ENCODE results near the gene ASPSCR1.

Gene ASPSCR1

GRCh38 chr17:81955756-81956544 lies 21.5 kb upstream of the ASPSCR1 start:
- no peak overlapping the region for H3K27ac ChIP-seq (ENCODE audit: low read depth, low read length)
- no peak overlapping the region for H3K9ac ChIP-seq (ENCODE audit: low read length)
- peaks cover 44% of the 10 kb centered on the region for H3K27me3 ChIP-seq (ENCODE audit: control insufficient read depth, insufficient read depth, low read length)
- no peak overlapping the region for H3K4me3 ChIP-seq (ENCODE audit: low read depth, low read length)
- H3K9me3 ChIP-seq (ENCODE audit: control insufficient read depth, insufficient read depth, low read depth, low read length), result no peaks in the 10 kb centered on the region
- peaks cover 4% of the 10 kb centered on the region; the same call in 1 of the 2 replicates for H3K4me1 ChIP-seq (ENCODE audit: control insufficient read depth, insufficient read depth, low read length)
- H3K36me3 ChIP-seq (ENCODE audit: control insufficient read depth, insufficient read depth, low read length), result no peaks in the 10 kb centered on the region

GRCh38 chr17:81956607-81957589 lies 20.5 kb upstream of the ASPSCR1 start:
- Histone ChIP-seq H3K4me3 (ENCODE audit: low read depth, low read length) (no peak overlapping the region), H3K36me3 (ENCODE audit: control insufficient read depth, insufficient read depth, low read length) (no peaks in the 10 kb centered on the region), H3K9me3 (ENCODE audit: control insufficient read depth, insufficient read depth, low read depth, low read length) (no peaks in the 10 kb centered on the region), H3K9ac (ENCODE audit: low read length) (no peak overlapping the region), H3K27me3 (ENCODE audit: control insufficient read depth, insufficient read depth, low read length) (peaks cover 51% of the 10 kb centered on the region), H3K27ac (ENCODE audit: low read depth, low read length) (no peak overlapping the region), H3K4me1 (ENCODE audit: control insufficient read depth, insufficient read depth, low read length) (peaks cover 4% of the 10 kb centered on the region)

- no peak overlapping the region for H3K27ac ChIP-seq (ENCODE audit: low read depth, low read length)
- H3K27me3 ChIP-seq (ENCODE audit: control insufficient read depth, insufficient read depth, low read length), result peaks cover 61% of the 10 kb centered on the region
- no peak overlapping the region for H3K4me3 ChIP-seq (ENCODE audit: low read depth, low read length)
- no peak overlapping the region for H3K9ac ChIP-seq (ENCODE audit: low read length)
- H3K4me1 ChIP-seq (ENCODE audit: control insufficient read depth, insufficient read depth, low read length), result peaks cover 13% of the 10 kb centered on the region
- H3K9me3 ChIP-seq (ENCODE audit: control insufficient read depth, insufficient read depth, low read depth, low read length), result no peaks in the 10 kb centered on the region
- H3K36me3 ChIP-seq (ENCODE audit: control insufficient read depth, insufficient read depth, low read length), result no peaks in the 10 kb centered on the region
These were observed 19.6 kb upstream of the ASPSCR1 start for GRCh38 chr17:81957691-81958432.

- no peaks in the 10 kb centered on the region for H3K36me3 ChIP-seq (ENCODE audit: control insufficient read depth, insufficient read depth, low read length)
- H3K4me3 ChIP-seq (ENCODE audit: low read depth, low read length), result peak overlapping the region; percentile 56; the same call in 1 of the 2 replicates
- H3K9ac ChIP-seq (ENCODE audit: low read length), result peak overlapping the region; percentile 26
- peaks cover 70% of the 10 kb centered on the region for H3K27me3 ChIP-seq (ENCODE audit: control insufficient read depth, insufficient read depth, low read length)
- peaks cover 22% of the 10 kb centered on the region for H3K4me1 ChIP-seq (ENCODE audit: control insufficient read depth, insufficient read depth, low read length)
- H3K27ac ChIP-seq (ENCODE audit: low read depth, low read length), result no peak overlapping the region
- no peaks in the 10 kb centered on the region for H3K9me3 ChIP-seq (ENCODE audit: control insufficient read depth, insufficient read depth, low read depth, low read length)
These were observed 18.6 kb upstream of the ASPSCR1 start for GRCh38 chr17:81958633-81959342.

- Histone ChIP-seq H3K9ac (ENCODE audit: low read length) (peak overlapping the region; percentile 57), H3K9me3 (ENCODE audit: control insufficient read depth, insufficient read depth, low read depth, low read length) (no peaks in the 10 kb centered on the region), H3K27me3 (ENCODE audit: control insufficient read depth, insufficient read depth, low read length) (peaks cover 78% of the 10 kb centered on the region), H3K4me3 (ENCODE audit: low read depth, low read length) (peak overlapping the region; percentile 56), H3K27ac (ENCODE audit: low read depth, low read length) (no peak overlapping the region), H3K36me3 (ENCODE audit: control insufficient read depth, insufficient read depth, low read length) (no peaks in the 10 kb centered on the region), H3K4me1 (ENCODE audit: control insufficient read depth, insufficient read depth, low read length) (peaks cover 25% of the 10 kb centered on the region)
These were observed 17.9 kb upstream of the ASPSCR1 start for GRCh38 chr17:81959362-81960129.

- peaks cover 80% of the 10 kb centered on the region for H3K27me3 ChIP-seq (ENCODE audit: control insufficient read depth, insufficient read depth, low read length)
These were observed 17.1 kb upstream of the ASPSCR1 start for GRCh38 chr17:81960130-81960958.

GRCh38 chr17:81961087-81961511 lies 16.3 kb upstream of the ASPSCR1 start, which contains the start of gene NOTUM:
Gene NOTUM, minus strand, starts transcription at chr17:81961187. Its CDS starts 278 bp downstream, at chr17:81960909.
- Histone ChIP-seq H3K36me3 (ENCODE audit: control insufficient read depth, insufficient read depth, low read length) (no peaks in the 10 kb centered on the region), H3K4me3 (ENCODE audit: low read depth, low read length) (peak within 1 kb of the TSS; percentile 56), H3K4me1 (ENCODE audit: control insufficient read depth, insufficient read depth, low read length) (peaks cover 25% of the 10 kb centered on the region), H3K9ac (ENCODE audit: low read length) (peak within 1 kb of the TSS; percentile 57), H3K27ac (ENCODE audit: low read depth, low read length) (no peak within 1 kb of the TSS), H3K9me3 (ENCODE audit: control insufficient read depth, insufficient read depth, low read depth, low read length) (no peaks in the 10 kb centered on the region), H3K27me3 (ENCODE audit: control insufficient read depth, insufficient read depth, low read length) (peaks cover 80% of the 10 kb centered on the region)

More at GRCh38 chr17:81960130-81960958, 17.1 kb upstream of the ASPSCR1 start:
- Histone ChIP-seq H3K36me3 (ENCODE audit: control insufficient read depth, insufficient read depth, low read length) (no peaks in the 10 kb centered on the region), H3K9me3 (ENCODE audit: control insufficient read depth, insufficient read depth, low read depth, low read length) (no peaks in the 10 kb centered on the region), H3K9ac (ENCODE audit: low read length) (peak overlapping the region; percentile 57), H3K4me3 (ENCODE audit: low read depth, low read length) (peak overlapping the region; percentile 56), H3K27ac (ENCODE audit: low read depth, low read length) (no peak overlapping the region), H3K4me1 (ENCODE audit: control insufficient read depth, insufficient read depth, low read length) (peaks cover 25% of the 10 kb centered on the region)

GRCh38 chr17:81961521-81962498 lies 15.6 kb upstream of the ASPSCR1 start:
- H3K4me3 ChIP-seq (ENCODE audit: low read depth, low read length), result peak overlapping the region; percentile 49
- peak overlapping the region; percentile 29 for H3K9ac ChIP-seq (ENCODE audit: low read length)
- H3K27ac ChIP-seq (ENCODE audit: low read depth, low read length), result no peak overlapping the region

More at GRCh38 chr17:81961521-81962498, 15.6 kb upstream of the ASPSCR1 start:
- peaks cover 31% of the 10 kb centered on the region for H3K4me1 ChIP-seq (ENCODE audit: control insufficient read depth, insufficient read depth, low read length)
- no peaks in the 10 kb centered on the region for H3K36me3 ChIP-seq (ENCODE audit: control insufficient read depth, insufficient read depth, low read length)
- H3K27me3 ChIP-seq (ENCODE audit: control insufficient read depth, insufficient read depth, low read length), result peaks cover 77% of the 10 kb centered on the region
- no peaks in the 10 kb centered on the region for H3K9me3 ChIP-seq (ENCODE audit: control insufficient read depth, insufficient read depth, low read depth, low read length)
